ENCODE measurements around the gene PDGFB. TPM values are rescaled to one million over a fixed set of nuclear protein-coding genes. Genes with fewer than 3 reads are reported as not detected.

The PDGFB gene
- total RNA-seq, 2 donors from 2014 or later, result 9.9 to 16.4 TPM

GRCh38 chr22:39239561-39240423, 5.0 kb downstream of the PDGFB start:
- Histone ChIP-seq H3K9me3 (no peaks in the 10 kb centered on the region), H3K4me1 (replicated peaks) (peaks cover 36% of the 10 kb centered on the region), H3K36me3 (no peaks in the 10 kb centered on the region), H3K27ac (peak overlapping the region; percentile 88 to 89), H3K27me3 (replicated peaks; ENCODE audit: insufficient read depth) (no peaks in the 10 kb centered on the region), H3K4me3 (no peak overlapping the region)
- TF ChIP-seq CTCF (IDR thresholded peaks at IDR 0.05) (peak in 1 of 4 experiments; percentile 6), POLR2AphosphoS5 (IDR thresholded peaks at IDR 0.05) (peak; percentile 86), POLR2A (IDR thresholded peaks at IDR 0.05) (peak; percentile 44)
- WGBS, result 25% methylated on average over 18 of the region's 20 CpGs
- DNase-seq (ENCODE audit: low spot score), result peak; percentile 96
- intact Hi-C loops (cut with DNase I), result no loop called here

- DNase-seq (ENCODE audit: low spot score), result no peak
- H3K4me1 ChIP-seq (replicated peaks), result peaks cover 36% of the 10 kb centered on the region
- intact Hi-C loops (cut with DNase I), result no loop called here
- H3K9me3 ChIP-seq, result no peaks in the 10 kb centered on the region
- 50% methylated on average over 12 of the region's 12 CpGs for WGBS
- H3K27ac ChIP-seq, result peak overlapping the region; percentile 88 to 89
- no peak overlapping the region for H3K4me3 ChIP-seq
- TF ChIP-seq CTCF (IDR thresholded peaks at IDR 0.05) (no peak), POLR2A (IDR thresholded peaks at IDR 0.05) (no peak), POLR2AphosphoS5 (IDR thresholded peaks at IDR 0.05) (no peak)
- no peaks in the 10 kb centered on the region for H3K27me3 ChIP-seq (replicated peaks; ENCODE audit: insufficient read depth)
- H3K36me3 ChIP-seq, result no peaks in the 10 kb centered on the region
Measured at GRCh38 chr22:39238966-39239505, 5.7 kb downstream of the PDGFB start.

- Histone ChIP-seq H3K36me3 (no peaks in the 10 kb centered on the region), H3K27me3 (replicated peaks; ENCODE audit: insufficient read depth) (no peaks in the 10 kb centered on the region), H3K4me3 (no peak overlapping the region), H3K27ac (peak overlapping the region; percentile 88 to 89), H3K9me3 (no peaks in the 10 kb centered on the region), H3K4me1 (replicated peaks) (peaks cover 36% of the 10 kb centered on the region)
- no peak for TF ChIP-seq POLR2AphosphoS5 (IDR thresholded peaks at IDR 0.05)
- TF ChIP-seq POLR2A (IDR thresholded peaks at IDR 0.05), result no peak
- no peak for TF ChIP-seq CTCF (IDR thresholded peaks at IDR 0.05)
- intact Hi-C loops (cut with DNase I), result no loop called here
- WGBS, result 81% methylated on average over 8 of the region's 8 CpGs
- no peak for DNase-seq (ENCODE audit: low spot score)
Measured at GRCh38 chr22:39238561-39238960, 6.2 kb downstream of the PDGFB start.

GRCh38 chr22:39238101-39238466, 6.7 kb downstream of the PDGFB start:
- peak overlapping the region; percentile 38 to 67 for H3K27ac ChIP-seq
- 78% methylated on average over 5 of the region's 5 CpGs for WGBS
- no peak overlapping the region for H3K4me3 ChIP-seq
- no peaks in the 10 kb centered on the region for H3K36me3 ChIP-seq
- H3K27me3 ChIP-seq (replicated peaks; ENCODE audit: insufficient read depth), result no peaks in the 10 kb centered on the region
- H3K9me3 ChIP-seq, result no peaks in the 10 kb centered on the region
- DNase-seq (ENCODE audit: low spot score), result no peak
- TF ChIP-seq CTCF (IDR thresholded peaks at IDR 0.05) (no peak), POLR2A (IDR thresholded peaks at IDR 0.05) (no peak), POLR2AphosphoS5 (IDR thresholded peaks at IDR 0.05) (no peak)
- intact Hi-C loops (cut with DNase I), result no loop called here
- peaks cover 36% of the 10 kb centered on the region for H3K4me1 ChIP-seq (replicated peaks)

Data from prostate gland (tissue), 2 donors.